ENCODE data around the gene BEND7. TPM values are rescaled to one million over a fixed set of nuclear protein-coding genes. Genes with fewer than 3 reads are reported as not detected.

The BEND7 gene
- total RNA-seq, 1 experiment from 2014 or later = 1.7 TPM

DNA sequence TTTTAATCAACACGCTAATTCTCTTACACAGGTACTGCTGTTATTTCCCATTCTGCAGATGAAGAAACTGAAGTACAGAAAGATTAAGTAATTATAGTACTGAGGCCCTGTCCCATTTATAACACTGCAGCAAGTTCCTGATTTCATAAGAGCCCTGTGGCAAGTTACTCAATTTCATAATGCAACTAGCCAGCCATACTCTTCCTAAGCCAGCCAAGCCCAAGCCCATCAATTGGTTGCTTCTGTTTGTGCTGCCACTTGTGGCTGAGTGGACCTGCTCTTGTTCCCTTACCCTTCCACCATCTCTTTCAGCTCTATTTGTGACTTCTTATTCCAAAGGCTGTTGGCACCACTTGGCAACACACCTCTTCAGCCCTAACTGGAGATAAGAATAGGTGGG is 38.2 kb upstream of the BEND7 start:
- Histone ChIP-seq H3K36me3 (ENCODE audit: low read depth) (no peaks in the 10 kb centered on the region), H3K27me3 (ENCODE audit: insufficient read depth, low read depth) (peaks cover 63% of the 10 kb centered on the region), H2AFZ (no peak overlapping the region), H3K9me2 (ENCODE audit: insufficient read depth) (no peaks in the 10 kb centered on the region), H3K79me2 (ENCODE audit: low read depth) (no peaks in the 10 kb centered on the region), H3K4me2 (no peak overlapping the region), H4K20me1 (ENCODE audit: insufficient read depth) (no peaks in the 10 kb centered on the region), H3K9me3 (ENCODE audit: insufficient read depth, low read depth) (no peaks in the 10 kb centered on the region), H3K4me3 (no peak overlapping the region), H3F3A (ENCODE audit: insufficient read depth, low read depth) (no peaks in the 10 kb centered on the region), H3K4me1 (replicated peaks; ENCODE audit: insufficient read depth) (no peaks in the 10 kb centered on the region), H3K27ac (no peak overlapping the region)
- DNase-seq = no peak
- no TSS peak for BruUV-seq (replicated peaks)
- intact Hi-C loops (cut with micrococcal nuclease; ENCODE audit: unreplicated experiment) = no loop called here
- POLR2A ChIA-PET (ENCODE audit: unreplicated experiment) = no interaction called here
- no peak for TF ChIP-seq EZH2 (IDR thresholded peaks at IDR 0.05; ENCODE audit: low read depth)
- TF ChIP-seq, protein P1, sequence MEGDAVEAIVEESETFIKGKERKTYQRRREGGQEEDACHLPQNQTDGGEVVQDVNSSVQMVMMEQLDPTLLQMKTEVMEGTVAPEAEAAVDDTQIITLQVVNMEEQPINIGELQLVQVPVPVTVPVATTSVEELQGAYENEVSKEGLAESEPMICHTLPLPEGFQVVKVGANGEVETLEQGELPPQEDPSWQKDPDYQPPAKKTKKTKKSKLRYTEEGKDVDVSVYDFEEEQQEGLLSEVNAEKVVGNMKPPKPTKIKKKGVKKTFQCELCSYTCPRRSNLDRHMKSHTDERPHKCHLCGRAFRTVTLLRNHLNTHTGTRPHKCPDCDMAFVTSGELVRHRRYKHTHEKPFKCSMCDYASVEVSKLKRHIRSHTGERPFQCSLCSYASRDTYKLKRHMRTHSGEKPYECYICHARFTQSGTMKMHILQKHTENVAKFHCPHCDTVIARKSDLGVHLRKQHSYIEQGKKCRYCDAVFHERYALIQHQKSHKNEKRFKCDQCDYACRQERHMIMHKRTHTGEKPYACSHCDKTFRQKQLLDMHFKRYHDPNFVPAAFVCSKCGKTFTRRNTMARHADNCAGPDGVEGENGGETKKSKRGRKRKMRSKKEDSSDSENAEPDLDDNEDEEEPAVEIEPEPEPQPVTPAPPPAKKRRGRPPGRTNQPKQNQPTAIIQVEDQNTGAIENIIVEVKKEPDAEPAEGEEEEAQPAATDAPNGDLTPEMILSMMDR (conservative IDR thresholded peaks at IDR 0.05) = no peak
- CTCF ChIA-PET = no interaction called here

DNA sequence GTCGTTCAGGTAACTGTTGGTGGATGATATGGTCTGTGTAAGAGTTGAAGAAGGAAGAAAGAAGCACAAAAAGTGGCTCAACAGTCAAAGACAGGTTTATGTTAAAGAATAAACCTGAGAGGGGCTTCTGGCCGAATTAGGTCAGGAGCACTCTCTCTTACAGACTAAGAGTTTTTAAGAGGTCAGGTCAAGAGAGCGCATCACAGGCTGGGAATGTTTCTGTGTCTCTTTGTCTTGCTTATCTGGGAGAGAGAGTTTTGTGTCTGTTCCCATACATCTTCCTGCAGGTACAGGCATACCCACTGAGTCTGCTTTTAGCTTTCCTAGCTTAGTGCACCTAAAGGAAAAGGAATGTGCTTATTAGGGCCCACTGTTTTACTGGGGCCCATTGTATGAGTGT is 35.8 kb upstream of the BEND7 start:
- TF ChIP-seq, protein P1 (conservative IDR thresholded peaks at IDR 0.05) = no peak
- TF ChIP-seq EZH2 (IDR thresholded peaks at IDR 0.05; ENCODE audit: low read depth) = no peak
- intact Hi-C loops (cut with micrococcal nuclease; ENCODE audit: unreplicated experiment) = no loop called here
- no peaks in the 10 kb centered on the region for H3K9me2 ChIP-seq (ENCODE audit: insufficient read depth)
- no peaks in the 10 kb centered on the region for H3F3A ChIP-seq (ENCODE audit: insufficient read depth, low read depth)
- no peak overlapping the region for H3K27ac ChIP-seq
- no peaks in the 10 kb centered on the region for H3K9me3 ChIP-seq (ENCODE audit: insufficient read depth, low read depth)
- peaks cover 69% of the 10 kb centered on the region for H3K27me3 ChIP-seq (ENCODE audit: insufficient read depth, low read depth)
- no peak overlapping the region for H3K4me3 ChIP-seq
- no peak overlapping the region for H3K4me2 ChIP-seq
- no peak overlapping the region for H2AFZ ChIP-seq
- ChIA-PET POLR2A (ENCODE audit: unreplicated experiment) (no interaction called here), CTCF (no interaction called here)
- H3K4me1 ChIP-seq (replicated peaks; ENCODE audit: insufficient read depth) = no peaks in the 10 kb centered on the region
- H3K36me3 ChIP-seq (ENCODE audit: low read depth) = no peaks in the 10 kb centered on the region
- H4K20me1 ChIP-seq (ENCODE audit: insufficient read depth) = no peaks in the 10 kb centered on the region
- no TSS peak for BruUV-seq (replicated peaks)
- DNase-seq = no peak
- no peaks in the 10 kb centered on the region for H3K79me2 ChIP-seq (ENCODE audit: low read depth)

DNA sequence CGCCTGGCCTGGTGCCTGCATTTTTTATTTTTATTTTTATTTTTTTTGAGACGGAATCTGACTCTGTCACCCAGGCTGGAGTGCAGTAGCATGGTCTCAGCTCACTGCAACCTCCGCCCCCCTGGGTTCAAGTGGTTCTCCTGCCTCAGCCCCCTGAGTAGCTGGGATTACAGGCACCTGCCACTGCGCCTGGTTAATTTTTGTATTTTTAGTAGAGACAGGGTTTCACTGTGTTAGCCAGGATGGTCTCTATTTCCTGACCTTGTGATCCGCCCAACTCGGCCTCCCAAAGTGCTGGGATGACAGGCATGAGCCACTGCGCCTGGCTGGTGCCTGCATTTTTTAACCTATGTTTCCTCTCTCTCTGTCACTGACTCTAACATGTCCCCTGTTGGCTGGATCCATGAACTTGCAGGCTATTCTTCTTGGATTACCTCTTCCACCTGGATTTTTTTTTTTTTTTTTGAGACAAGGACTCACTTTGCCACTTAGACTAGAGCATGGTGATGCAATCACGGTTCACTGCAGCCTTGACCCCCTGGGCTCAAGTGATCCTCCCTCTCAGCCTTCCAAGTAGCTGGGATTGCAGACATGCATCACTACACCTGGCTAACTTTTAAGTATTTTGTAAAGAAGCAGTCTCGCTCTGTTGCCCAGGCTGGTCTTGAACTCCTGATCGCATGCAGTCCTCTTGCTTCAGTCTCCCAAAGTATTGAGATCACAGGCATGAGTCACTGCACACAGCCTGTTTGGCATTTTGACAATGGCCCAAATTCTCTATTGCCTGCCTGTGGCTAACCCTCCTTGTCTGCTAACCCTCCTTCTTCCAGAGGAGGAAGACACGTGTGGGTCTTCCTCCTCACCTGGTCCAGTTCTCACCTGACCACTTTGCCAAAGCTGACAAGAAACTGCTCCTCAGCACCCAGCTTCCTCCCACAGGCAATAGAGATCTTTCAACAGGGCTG is 34.9 kb upstream of the BEND7 start:
- POLR2A ChIA-PET (ENCODE audit: unreplicated experiment) = no interaction called here
- TF ChIP-seq, protein P1 (conservative IDR thresholded peaks at IDR 0.05) = no peak
- TF ChIP-seq EZH2 (IDR thresholded peaks at IDR 0.05; ENCODE audit: low read depth) = no peak
- Histone ChIP-seq H3K9me3 (ENCODE audit: insufficient read depth, low read depth) (no peaks in the 10 kb centered on the region), H3K27me3 (ENCODE audit: insufficient read depth, low read depth) (peaks cover 62% of the 10 kb centered on the region), H3K4me1 (replicated peaks; ENCODE audit: insufficient read depth) (no peaks in the 10 kb centered on the region), H3K9me2 (ENCODE audit: insufficient read depth) (no peaks in the 10 kb centered on the region), H3K27ac (no peak overlapping the region), H2AFZ (no peak overlapping the region), H3F3A (ENCODE audit: insufficient read depth, low read depth) (no peaks in the 10 kb centered on the region), H3K4me3 (no peak overlapping the region), H3K4me2 (no peak overlapping the region), H3K36me3 (ENCODE audit: low read depth) (no peaks in the 10 kb centered on the region), H4K20me1 (ENCODE audit: insufficient read depth) (no peaks in the 10 kb centered on the region), H3K79me2 (ENCODE audit: low read depth) (no peaks in the 10 kb centered on the region)
- CTCF ChIA-PET = no interaction called here
- intact Hi-C loops (cut with micrococcal nuclease; ENCODE audit: unreplicated experiment) = no loop called here
- no peak for DNase-seq
- BruUV-seq (replicated peaks) = no TSS peak

All from PC-9 (cell line).